ENCODE data around the gene TESK2.
A peak's percentile ranks its signal among the peaks of the same experiment; 100 is the strongest.
"Not testable (repeated sequence)": the region's sequence is repeated elsewhere in the genome, so short reads cannot be mapped to it uniquely, and the experiment has no call there.

TESK2 gene

DNA sequence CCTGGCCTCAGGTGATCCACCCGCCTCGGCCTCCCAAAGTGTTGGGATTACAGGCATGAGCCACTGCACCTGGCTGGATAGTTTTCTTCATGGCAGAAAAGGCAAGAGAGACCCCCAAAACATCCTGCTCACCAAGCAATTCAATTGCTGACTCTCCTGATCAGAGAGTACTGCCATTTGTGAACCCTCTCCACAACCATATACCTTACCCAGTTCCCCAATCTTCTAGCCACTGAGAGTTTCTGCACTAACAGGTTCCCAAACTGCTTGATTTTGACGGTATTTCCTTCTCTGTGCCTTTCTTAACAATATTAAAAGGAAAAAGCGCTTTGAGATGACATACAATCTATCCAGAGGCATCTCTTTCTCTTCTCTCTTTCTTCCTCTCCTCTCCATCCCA, 110.8 kb downstream of the TESK2 start:
- no peak overlapping the region for H3K4me3 ChIP-seq (ENCODE audit: low read depth, low read length)
- H3K4me1 ChIP-seq (ENCODE audit: control insufficient read depth, insufficient read depth, low read length) = no peaks in the 10 kb centered on the region
- no peaks in the 10 kb centered on the region for H3K9me3 ChIP-seq (ENCODE audit: control insufficient read depth, insufficient read depth, low read length)
- no peaks in the 10 kb centered on the region for H3K27me3 ChIP-seq (ENCODE audit: control insufficient read depth, insufficient read depth, low read length)
- H3K9ac ChIP-seq (ENCODE audit: low read depth, low read length) = no peak overlapping the region
- no peaks in the 10 kb centered on the region for H3K36me3 ChIP-seq (ENCODE audit: control insufficient read depth, insufficient read depth, low read length)

DNA sequence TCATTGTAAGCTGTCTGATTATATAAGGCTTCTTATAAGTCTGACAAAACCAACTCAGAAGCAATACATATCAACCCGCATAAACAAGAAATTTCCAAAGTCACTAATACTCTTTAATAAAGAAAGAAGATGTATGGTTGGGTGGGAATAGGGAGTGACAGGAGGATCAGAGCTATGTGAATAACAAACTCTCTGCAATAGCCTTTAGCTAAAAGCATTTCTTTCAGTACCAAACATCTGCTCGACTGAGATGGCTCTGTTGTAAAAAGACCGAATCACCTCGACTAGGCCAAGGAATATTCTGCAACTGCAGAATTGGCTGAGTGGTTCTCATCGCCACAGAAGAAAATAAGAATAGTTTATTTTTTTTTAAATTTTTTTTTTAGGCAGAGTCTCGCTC, 111.4 kb downstream of the TESK2 start:
- Histone ChIP-seq H3K36me3 (ENCODE audit: control insufficient read depth, insufficient read depth, low read length) (no peaks in the 10 kb centered on the region), H3K4me1 (ENCODE audit: control insufficient read depth, insufficient read depth, low read length) (no peaks in the 10 kb centered on the region)

DNA sequence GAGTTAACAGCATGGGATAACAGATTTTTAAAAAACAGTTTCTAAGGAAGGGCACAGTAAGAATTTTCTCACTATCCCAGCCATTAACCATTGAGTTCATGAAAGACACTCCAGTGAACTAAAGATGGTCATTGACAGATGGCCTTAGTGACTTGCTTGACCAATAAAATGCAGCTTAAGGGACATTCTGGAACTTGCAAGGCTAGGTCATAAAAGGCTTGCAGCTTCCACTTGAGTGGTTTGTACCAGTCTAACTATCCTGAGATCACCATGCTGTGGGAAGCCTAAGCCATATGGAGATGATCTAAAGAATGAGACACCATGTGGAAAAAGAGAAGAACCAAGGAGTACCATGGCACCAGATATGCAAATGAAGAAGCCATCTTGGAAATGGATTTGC, 112.8 kb downstream of the TESK2 start:
- H3K27me3 ChIP-seq (ENCODE audit: control insufficient read depth, insufficient read depth, low read length) = no peaks in the 10 kb centered on the region
- no peak overlapping the region for H3K4me3 ChIP-seq (ENCODE audit: low read depth, low read length)
- H3K9me3 ChIP-seq (ENCODE audit: control insufficient read depth, insufficient read depth, low read length) = no peaks in the 10 kb centered on the region
- H3K9ac ChIP-seq (ENCODE audit: low read depth, low read length) = no peak overlapping the region
- H3K36me3 ChIP-seq (ENCODE audit: control insufficient read depth, insufficient read depth, low read length) = no peaks in the 10 kb centered on the region
- H3K4me1 ChIP-seq (ENCODE audit: control insufficient read depth, insufficient read depth, low read length) = no peaks in the 10 kb centered on the region

More for the DNA sequence above, 111.4 kb downstream of the TESK2 start:
- Histone ChIP-seq H3K27me3 (ENCODE audit: control insufficient read depth, insufficient read depth, low read length) (no peaks in the 10 kb centered on the region), H3K9me3 (ENCODE audit: control insufficient read depth, insufficient read depth, low read length) (no peaks in the 10 kb centered on the region), H3K4me3 (ENCODE audit: low read depth, low read length) (no peak overlapping the region), H3K9ac (ENCODE audit: low read depth, low read length) (no peak overlapping the region)

DNA sequence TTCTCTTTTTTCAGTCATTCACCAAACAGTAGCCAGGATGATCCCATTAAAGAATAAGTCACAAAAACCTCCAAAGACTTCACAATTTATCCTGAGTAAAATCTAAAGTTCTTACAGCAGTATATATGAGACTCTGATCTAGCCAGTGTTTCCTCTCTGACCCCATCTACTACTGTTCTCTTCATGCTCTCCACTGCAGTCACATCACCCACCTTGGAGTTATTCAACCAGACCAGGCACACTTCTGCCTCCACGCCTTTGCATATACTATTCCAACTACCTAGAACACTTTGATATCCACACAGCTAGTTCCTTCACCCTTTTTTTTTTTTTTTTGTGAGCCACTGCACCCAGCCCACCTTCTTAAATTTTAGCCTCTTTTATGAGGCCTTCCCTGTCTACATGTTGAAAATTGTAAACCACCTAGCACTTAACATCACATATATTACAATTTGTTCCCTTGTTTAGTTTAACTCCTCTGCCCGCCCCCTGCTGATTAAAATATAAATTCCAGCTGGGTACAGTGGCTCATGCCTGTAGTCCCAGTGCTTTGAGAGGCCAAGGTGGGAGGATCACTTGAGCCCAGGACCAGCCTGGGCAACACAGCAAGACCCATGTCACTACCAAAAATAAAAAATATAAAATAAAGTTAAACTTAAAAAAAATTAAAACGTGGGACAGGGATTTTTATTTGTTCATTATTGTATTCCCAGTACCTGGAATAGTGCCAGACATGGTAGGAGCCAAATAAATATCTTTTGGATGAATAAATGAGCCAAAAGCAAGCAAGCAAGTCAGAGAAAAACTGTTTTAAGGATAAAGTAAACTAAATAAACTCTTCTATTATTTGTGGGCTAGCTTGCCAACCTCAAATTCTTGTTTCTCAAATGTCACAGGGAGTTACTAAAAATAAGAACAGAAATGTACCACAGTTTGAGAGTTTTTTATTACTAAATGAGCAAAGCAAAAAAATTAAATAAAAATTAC, 115.6 kb downstream of the TESK2 start:
- no peaks in the 10 kb centered on the region for H3K27me3 ChIP-seq (ENCODE audit: control insufficient read depth, insufficient read depth, low read length)
- H3K9ac ChIP-seq (ENCODE audit: low read depth, low read length) = no peak overlapping the region
- no peaks in the 10 kb centered on the region for H3K36me3 ChIP-seq (ENCODE audit: control insufficient read depth, insufficient read depth, low read length)
- H3K4me3 ChIP-seq (ENCODE audit: low read depth, low read length) = no peak overlapping the region
- H3K4me1 ChIP-seq (ENCODE audit: control insufficient read depth, insufficient read depth, low read length) = no peaks in the 10 kb centered on the region
- no peaks in the 10 kb centered on the region for H3K9me3 ChIP-seq (ENCODE audit: control insufficient read depth, insufficient read depth, low read length)

- H3K27me3 ChIP-seq (ENCODE audit: control insufficient read depth, insufficient read depth, low read length) = no peaks in the 10 kb centered on the region
- no peak overlapping the region for H3K9ac ChIP-seq (ENCODE audit: low read depth, low read length)
- no peaks in the 10 kb centered on the region for H3K36me3 ChIP-seq (ENCODE audit: control insufficient read depth, insufficient read depth, low read length)
- no peak overlapping the region for H3K4me3 ChIP-seq (ENCODE audit: low read depth, low read length)
- H3K4me1 ChIP-seq (ENCODE audit: control insufficient read depth, insufficient read depth, low read length) = no peaks in the 10 kb centered on the region
- H3K9me3 ChIP-seq (ENCODE audit: control insufficient read depth, insufficient read depth, low read length) = no peaks in the 10 kb centered on the region
These were observed 117.4 kb downstream of the TESK2 start for GRCh38 chr1:45373573-45373972.

GRCh38 chr1:45370575-45370974, 120.4 kb downstream of the TESK2 start:
- H3K4me1 ChIP-seq (ENCODE audit: control insufficient read depth, insufficient read depth, low read length) = no peaks in the 10 kb centered on the region
- H3K36me3 ChIP-seq (ENCODE audit: control insufficient read depth, insufficient read depth, low read length) = no peaks in the 10 kb centered on the region
- H3K9me3 ChIP-seq (ENCODE audit: control insufficient read depth, insufficient read depth, low read length) = no peaks in the 10 kb centered on the region
- H3K9ac ChIP-seq (ENCODE audit: low read depth, low read length) = no peak overlapping the region
- H3K4me3 ChIP-seq (ENCODE audit: low read depth, low read length) = no peak overlapping the region
- H3K27me3 ChIP-seq (ENCODE audit: control insufficient read depth, insufficient read depth, low read length) = no peaks in the 10 kb centered on the region

DNA sequence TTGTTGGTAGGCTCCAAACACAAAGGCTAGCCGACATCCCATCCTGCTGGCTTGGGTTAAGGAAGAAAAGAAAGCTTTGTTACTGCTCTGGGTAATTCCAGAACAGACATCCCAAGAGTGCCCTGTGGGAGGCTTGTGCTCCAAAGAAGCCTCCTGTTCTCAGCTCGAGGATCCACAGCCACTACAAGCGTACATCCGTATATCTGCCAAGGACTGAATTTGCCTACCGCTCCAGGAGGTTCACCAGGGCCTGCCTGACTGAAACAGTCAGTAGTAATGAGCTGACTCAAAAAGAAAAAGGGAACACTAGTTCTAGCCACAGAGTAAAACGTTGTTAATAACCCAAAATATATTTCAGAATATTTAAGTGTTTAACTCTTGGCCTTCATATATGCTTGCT, 125.9 kb downstream of the TESK2 start:
- Histone ChIP-seq H3K4me3 (ENCODE audit: low read depth, low read length) (no peak overlapping the region), H3K27me3 (ENCODE audit: control insufficient read depth, insufficient read depth, low read length) (no peaks in the 10 kb centered on the region), H3K9me3 (ENCODE audit: control insufficient read depth, insufficient read depth, low read length) (no peaks in the 10 kb centered on the region), H3K36me3 (ENCODE audit: control insufficient read depth, insufficient read depth, low read length) (no peaks in the 10 kb centered on the region), H3K9ac (ENCODE audit: low read depth, low read length) (no peak overlapping the region), H3K4me1 (ENCODE audit: control insufficient read depth, insufficient read depth, low read length) (peaks cover 6% of the 10 kb centered on the region)

- Histone ChIP-seq H3K27me3 (ENCODE audit: control insufficient read depth, insufficient read depth, low read length) (no peaks in the 10 kb centered on the region), H3K9me3 (ENCODE audit: control insufficient read depth, insufficient read depth, low read length) (no peaks in the 10 kb centered on the region), H3K9ac (ENCODE audit: low read depth, low read length) (no peak overlapping the region), H3K4me1 (ENCODE audit: control insufficient read depth, insufficient read depth, low read length) (peaks cover 8% of the 10 kb centered on the region), H3K36me3 (ENCODE audit: control insufficient read depth, insufficient read depth, low read length) (no peaks in the 10 kb centered on the region), H3K4me3 (ENCODE audit: low read depth, low read length) (no peak overlapping the region)
These were observed 126.7 kb downstream of the TESK2 start for GRCh38 chr1:45364294-45364693.

DNA sequence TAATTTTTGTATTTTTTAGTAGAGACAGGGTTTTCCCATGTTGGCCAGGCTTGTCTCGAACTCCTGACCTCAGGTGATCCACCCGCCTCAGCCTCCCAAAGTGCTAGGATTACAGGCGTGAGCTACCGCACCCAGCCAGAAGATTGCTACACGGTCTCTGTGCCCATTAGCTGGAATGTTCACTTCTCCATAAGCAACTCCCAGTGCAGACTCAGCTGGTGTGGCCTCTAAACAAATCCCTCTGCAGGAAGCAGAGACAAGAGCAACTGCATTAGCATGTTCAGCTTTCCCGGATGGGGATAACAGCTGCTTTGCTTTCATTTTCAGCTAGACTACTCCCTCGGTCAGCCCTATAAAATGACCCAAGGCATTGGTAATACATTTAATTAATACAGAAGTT, 130.0 kb downstream of the TESK2 start:
- not testable (repeated sequence) for H3K9ac ChIP-seq (ENCODE audit: low read depth, low read length); H3K27me3 ChIP-seq (ENCODE audit: control insufficient read depth, insufficient read depth, low read length); H3K36me3 ChIP-seq (ENCODE audit: control insufficient read depth, insufficient read depth, low read length); H3K4me3 ChIP-seq (ENCODE audit: low read depth, low read length); H3K4me1 ChIP-seq (ENCODE audit: control insufficient read depth, insufficient read depth, low read length); H3K9me3 ChIP-seq (ENCODE audit: control insufficient read depth, insufficient read depth, low read length)

GRCh38 chr1:45359882-45360513, 131.0 kb downstream of the TESK2 start:
- Histone ChIP-seq H3K36me3 (ENCODE audit: control insufficient read depth, insufficient read depth, low read length) (no peaks in the 10 kb centered on the region), H3K27me3 (ENCODE audit: control insufficient read depth, insufficient read depth, low read length) (no peaks in the 10 kb centered on the region), H3K9ac (ENCODE audit: low read depth, low read length) (peak overlapping the region; percentile 9), H3K4me1 (ENCODE audit: control insufficient read depth, insufficient read depth, low read length) (peaks cover 8% of the 10 kb centered on the region), H3K4me3 (ENCODE audit: low read depth, low read length) (no peak overlapping the region), H3K9me3 (ENCODE audit: control insufficient read depth, insufficient read depth, low read length) (no peaks in the 10 kb centered on the region)

DNA sequence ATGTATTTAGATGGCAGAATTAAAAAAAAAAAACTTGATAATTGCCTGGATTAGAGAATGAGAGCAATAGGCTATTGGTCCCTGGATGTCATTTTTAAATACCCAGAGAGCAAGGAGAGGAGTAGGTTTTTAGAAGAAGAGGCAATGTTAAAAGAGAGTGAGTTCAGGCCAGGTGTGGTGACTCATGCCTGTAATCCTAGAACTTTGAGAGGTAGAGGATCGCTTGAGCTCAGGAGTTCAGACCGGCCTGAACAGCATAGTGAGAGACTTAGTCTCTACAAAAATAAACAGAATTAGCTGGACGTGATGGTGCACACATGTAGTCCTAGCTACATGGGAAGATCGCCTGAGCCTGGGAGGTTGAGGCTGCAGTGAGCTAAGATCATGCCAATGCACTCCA, 134.8 kb downstream of the TESK2 start:
- H3K4me1 ChIP-seq (ENCODE audit: control insufficient read depth, insufficient read depth, low read length) = peaks cover 8% of the 10 kb centered on the region
- H3K9ac ChIP-seq (ENCODE audit: low read depth, low read length) = no peak overlapping the region
- no peaks in the 10 kb centered on the region for H3K36me3 ChIP-seq (ENCODE audit: control insufficient read depth, insufficient read depth, low read length)

DNA sequence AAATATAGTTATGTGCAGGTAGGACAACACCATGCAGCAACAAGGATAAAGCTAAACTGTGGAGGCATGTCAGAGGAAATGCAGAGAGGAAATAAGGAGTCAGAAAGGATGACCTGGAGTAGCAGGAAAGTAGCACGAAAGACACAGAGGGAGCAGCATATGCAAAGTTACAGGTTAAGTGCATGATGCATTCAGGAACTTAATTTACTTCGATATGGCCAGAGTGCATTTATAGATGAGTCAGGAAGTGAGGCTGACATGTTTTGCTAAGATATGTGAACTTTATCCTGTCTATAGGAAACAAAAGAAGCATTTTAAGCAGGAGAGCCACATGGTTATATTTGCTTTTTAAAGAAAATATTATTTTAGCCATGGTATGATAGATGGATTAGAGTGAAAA, 135.3 kb downstream of the TESK2 start:
- peaks cover 8% of the 10 kb centered on the region for H3K4me1 ChIP-seq (ENCODE audit: control insufficient read depth, insufficient read depth, low read length)
- H3K27me3 ChIP-seq (ENCODE audit: control insufficient read depth, insufficient read depth, low read length) = no peaks in the 10 kb centered on the region
- no peaks in the 10 kb centered on the region for H3K9me3 ChIP-seq (ENCODE audit: control insufficient read depth, insufficient read depth, low read length)
- H3K36me3 ChIP-seq (ENCODE audit: control insufficient read depth, insufficient read depth, low read length) = no peaks in the 10 kb centered on the region
- H3K9ac ChIP-seq (ENCODE audit: low read depth, low read length) = no peak overlapping the region
- no peak overlapping the region for H3K4me3 ChIP-seq (ENCODE audit: low read depth, low read length)

More for the DNA sequence above, 134.8 kb downstream of the TESK2 start:
- Histone ChIP-seq H3K4me3 (ENCODE audit: low read depth, low read length) (no peak overlapping the region), H3K27me3 (ENCODE audit: control insufficient read depth, insufficient read depth, low read length) (no peaks in the 10 kb centered on the region), H3K9me3 (ENCODE audit: control insufficient read depth, insufficient read depth, low read length) (no peaks in the 10 kb centered on the region)

Measured in iPS-15b (cell line).